ENCODE measurements around the gene RAB17. TPM values are rescaled to one million over a fixed set of nuclear protein-coding genes. Genes with fewer than 3 reads are reported as not detected.

RAB17 gene
- total RNA-seq, 1 experiment from 2014 or later = 60.9 TPM

GRCh38 chr2:237538901-237539300 is 51.6 kb downstream of the RAB17 start:
- H3K27ac Mint-ChIP-seq (ENCODE audit: unreplicated experiment) = no peak overlapping the region
- no peak for DNase-seq
- no peak for TF ChIP-seq CTCF (IDR thresholded peaks at IDR 0.05; ENCODE audit: insufficient read depth in 1 of 2, low read depth in 1 of 2, low read length in 1 of 2, severe bottlenecking in 1 of 2, unreplicated experiment in 1 of 2)
- intact Hi-C loops (cut with micrococcal nuclease; ENCODE audit: unreplicated experiment) = no loop called here
- Histone ChIP-seq H3K4me1 (no peaks in the 10 kb centered on the region; the same call in 1 of the 2 replicates), H3K4me3 (ENCODE audit: low read depth, low read length) (no peak overlapping the region), H3K9me3 (no peaks in the 10 kb centered on the region), H3K27me3 (replicated peaks; ENCODE audit: control insufficient read depth, insufficient read depth, low read length) (no peaks in the 10 kb centered on the region), H3K36me3 (ENCODE audit: control insufficient read depth, insufficient read depth, low read length) (no peaks in the 10 kb centered on the region)
- ChIA-PET CTCF (no interaction called here), POLR2A (no interaction called here)
- no TSS peak for BruUV-seq (replicated peaks)
- H3K4me3 Mint-ChIP-seq (ENCODE audit: unreplicated experiment) = no peak overlapping the region
- H3K9me3 Mint-ChIP-seq (ENCODE audit: unreplicated experiment) = no peaks in the 10 kb centered on the region
- peaks cover 4% of the 10 kb centered on the region for H3K4me1 Mint-ChIP-seq (ENCODE audit: low read depth, unreplicated experiment)
- H3K36me3 Mint-ChIP-seq (ENCODE audit: insufficient read depth, unreplicated experiment) = no peaks in the 10 kb centered on the region
- no peaks in the 10 kb centered on the region for H3K27me3 Mint-ChIP-seq (ENCODE audit: insufficient read depth, unreplicated experiment)

- peaks cover 4% of the 10 kb centered on the region for H3K4me1 Mint-ChIP-seq (ENCODE audit: low read depth, unreplicated experiment)
- H3K9me3 Mint-ChIP-seq (ENCODE audit: unreplicated experiment) = no peaks in the 10 kb centered on the region
- CTCF ChIA-PET = no interaction called here
- Histone ChIP-seq H3K4me3 (ENCODE audit: low read depth, low read length) (no peak overlapping the region), H3K4me1 (no peaks in the 10 kb centered on the region; the same call in 1 of the 2 replicates), H3K9me3 (no peaks in the 10 kb centered on the region), H3K36me3 (ENCODE audit: control insufficient read depth, insufficient read depth, low read length) (no peaks in the 10 kb centered on the region), H3K27me3 (replicated peaks; ENCODE audit: control insufficient read depth, insufficient read depth, low read length) (no peaks in the 10 kb centered on the region)
- intact Hi-C loops (cut with micrococcal nuclease; ENCODE audit: unreplicated experiment) = no loop called here
- no peaks in the 10 kb centered on the region for H3K27me3 Mint-ChIP-seq (ENCODE audit: insufficient read depth, unreplicated experiment)
- no TSS peak for BruUV-seq (replicated peaks)
- POLR2A ChIA-PET = no interaction called here
- no peak for TF ChIP-seq CTCF (IDR thresholded peaks at IDR 0.05; ENCODE audit: insufficient read depth in 1 of 2, low read depth in 1 of 2, low read length in 1 of 2, severe bottlenecking in 1 of 2, unreplicated experiment in 1 of 2)
- no peak for DNase-seq
- no peaks in the 10 kb centered on the region for H3K36me3 Mint-ChIP-seq (ENCODE audit: insufficient read depth, unreplicated experiment)
- H3K27ac Mint-ChIP-seq (ENCODE audit: unreplicated experiment) = no peak overlapping the region
- no peak overlapping the region for H3K4me3 Mint-ChIP-seq (ENCODE audit: unreplicated experiment)
Measured at GRCh38 chr2:237538001-237538720, 52.4 kb downstream of the RAB17 start.

- TF ChIP-seq CTCF (IDR thresholded peaks at IDR 0.05; ENCODE audit: insufficient read depth in 1 of 2, low read depth in 1 of 2, low read length in 1 of 2, severe bottlenecking in 1 of 2, unreplicated experiment in 1 of 2) = no peak
- Histone ChIP-seq H3K4me3 (ENCODE audit: low read depth, low read length) (no peak overlapping the region), H3K27me3 (replicated peaks; ENCODE audit: control insufficient read depth, insufficient read depth, low read length) (no peaks in the 10 kb centered on the region), H3K9me3 (no peaks in the 10 kb centered on the region), H3K4me1 (no peaks in the 10 kb centered on the region; the same call in 1 of the 2 replicates), H3K36me3 (ENCODE audit: control insufficient read depth, insufficient read depth, low read length) (no peaks in the 10 kb centered on the region)
- POLR2A ChIA-PET = no interaction called here
- intact Hi-C loops (cut with micrococcal nuclease; ENCODE audit: unreplicated experiment) = no loop called here
- CTCF ChIA-PET = no interaction called here
- no peak for DNase-seq
- H3K27me3 Mint-ChIP-seq (ENCODE audit: insufficient read depth, unreplicated experiment) = no peaks in the 10 kb centered on the region
- no peaks in the 10 kb centered on the region for H3K36me3 Mint-ChIP-seq (ENCODE audit: insufficient read depth, unreplicated experiment)
- BruUV-seq (replicated peaks) = no TSS peak
- no peak overlapping the region for H3K27ac Mint-ChIP-seq (ENCODE audit: unreplicated experiment)
- H3K4me3 Mint-ChIP-seq (ENCODE audit: unreplicated experiment) = no peak overlapping the region
- H3K9me3 Mint-ChIP-seq (ENCODE audit: unreplicated experiment) = no peaks in the 10 kb centered on the region
- peaks cover 3% of the 10 kb centered on the region for H3K4me1 Mint-ChIP-seq (ENCODE audit: low read depth, unreplicated experiment)
Measured at GRCh38 chr2:237536617-237537016, 53.9 kb downstream of the RAB17 start.
